GM10248 (cell line): ENCODE results near the gene PCGF2.

Experiments used
- CTCF ChIA-PET: fragments of 300-600 bp; sonication (Branson Sonifier 250); formaldehyde crosslinking; extraction: SDS; loops from one replicate; lab custom pipeline; 2021; ENCODE audit warnings: antibody characterized with exemption; lab: Yijun Ruan, JAX
- POLR2A ChIA-PET: fragments of 350-650 bp; sonication (Branson Sonifier 250); formaldehyde crosslinking; extraction: SDS; loops from one replicate; lab custom pipeline; 2020; ENCODE audit warnings: antibody characterized with exemption; lab: Yijun Ruan, JAX
- DNase-seq: peaks from one replicate; pipeline ENCODE4 v3.0.0; 2012; ENCODE audit errors: extremely low spot score
- TF ChIP-seq, protein P1 (sequence below): IDR thresholded peaks from 2 replicates; pipeline ENCODE4 v1.5.1; 2012; ENCODE audit warnings: mild to moderate bottlenecking, low read depth; ENCODE audit errors: extremely low read depth, missing control alignments, control extremely low read depth

The PCGF2 gene

DNA sequence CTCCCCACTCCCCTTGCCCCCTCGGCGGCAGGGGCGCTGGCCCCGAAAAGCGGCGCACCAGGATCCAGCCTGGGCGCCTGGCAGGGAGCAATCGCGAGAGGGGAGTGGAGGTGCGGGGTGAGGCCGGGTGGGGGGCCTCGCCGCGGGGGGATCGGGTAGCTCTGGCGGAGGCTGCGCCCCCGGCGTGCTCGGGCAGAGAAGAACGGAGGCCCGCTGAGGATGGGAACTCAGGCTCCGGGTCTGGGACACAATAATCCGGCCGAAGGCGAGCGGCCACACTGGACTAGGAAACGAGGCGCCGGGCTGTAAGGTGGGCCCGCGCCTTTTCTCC lies 721 bp upstream of the PCGF2 start:
- ChIA-PET CTCF (no interaction called here), POLR2A (no interaction called here)
- TF ChIP-seq, protein P1, sequence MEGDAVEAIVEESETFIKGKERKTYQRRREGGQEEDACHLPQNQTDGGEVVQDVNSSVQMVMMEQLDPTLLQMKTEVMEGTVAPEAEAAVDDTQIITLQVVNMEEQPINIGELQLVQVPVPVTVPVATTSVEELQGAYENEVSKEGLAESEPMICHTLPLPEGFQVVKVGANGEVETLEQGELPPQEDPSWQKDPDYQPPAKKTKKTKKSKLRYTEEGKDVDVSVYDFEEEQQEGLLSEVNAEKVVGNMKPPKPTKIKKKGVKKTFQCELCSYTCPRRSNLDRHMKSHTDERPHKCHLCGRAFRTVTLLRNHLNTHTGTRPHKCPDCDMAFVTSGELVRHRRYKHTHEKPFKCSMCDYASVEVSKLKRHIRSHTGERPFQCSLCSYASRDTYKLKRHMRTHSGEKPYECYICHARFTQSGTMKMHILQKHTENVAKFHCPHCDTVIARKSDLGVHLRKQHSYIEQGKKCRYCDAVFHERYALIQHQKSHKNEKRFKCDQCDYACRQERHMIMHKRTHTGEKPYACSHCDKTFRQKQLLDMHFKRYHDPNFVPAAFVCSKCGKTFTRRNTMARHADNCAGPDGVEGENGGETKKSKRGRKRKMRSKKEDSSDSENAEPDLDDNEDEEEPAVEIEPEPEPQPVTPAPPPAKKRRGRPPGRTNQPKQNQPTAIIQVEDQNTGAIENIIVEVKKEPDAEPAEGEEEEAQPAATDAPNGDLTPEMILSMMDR, result no peak
- DNase-seq, result no peak

DNA sequence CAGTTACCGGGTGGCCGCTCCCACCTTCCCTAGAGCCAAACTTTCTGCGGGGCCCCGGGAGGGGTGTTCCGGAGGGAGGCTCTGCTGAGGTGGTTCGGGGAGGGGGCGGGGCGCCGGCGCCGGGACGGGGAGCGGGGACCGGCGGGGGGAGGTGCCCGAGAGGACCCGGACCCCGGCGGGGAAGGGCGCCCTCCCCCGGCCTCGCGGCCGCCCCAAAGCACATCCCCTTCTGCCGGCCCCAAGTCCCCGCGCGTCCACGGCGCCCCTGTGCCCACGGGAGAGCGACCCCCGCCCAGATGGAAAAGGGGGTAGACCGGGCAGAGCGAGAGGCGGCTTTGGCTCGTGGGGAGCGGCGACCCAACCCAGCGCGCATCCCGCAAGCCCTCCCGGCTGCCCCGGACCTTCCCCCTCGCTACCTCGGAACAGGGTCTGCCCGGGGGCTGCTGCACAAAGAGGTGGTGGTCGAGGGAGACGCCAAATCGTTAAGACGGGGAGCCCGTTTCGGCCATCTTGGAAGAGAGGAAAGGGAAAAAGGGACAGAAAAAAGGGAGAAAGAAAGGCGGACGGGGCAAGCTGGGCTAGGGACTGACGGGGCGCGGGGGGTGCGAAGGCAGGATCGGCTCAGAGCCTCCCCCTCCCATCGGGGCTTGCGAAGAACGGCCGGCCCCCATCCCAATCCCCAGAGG lies 530 bp downstream of the PCGF2 start:
- ChIA-PET CTCF (interaction anchor here (4.1 kb wide), 1 partner anchor 12 kb away, joined by 37 read pairs; no protein-coding TSS in a partner anchor), POLR2A (no interaction called here)
- TF ChIP-seq, protein P1, result peak; percentile 28
- peak; percentile 76 for DNase-seq

DNA sequence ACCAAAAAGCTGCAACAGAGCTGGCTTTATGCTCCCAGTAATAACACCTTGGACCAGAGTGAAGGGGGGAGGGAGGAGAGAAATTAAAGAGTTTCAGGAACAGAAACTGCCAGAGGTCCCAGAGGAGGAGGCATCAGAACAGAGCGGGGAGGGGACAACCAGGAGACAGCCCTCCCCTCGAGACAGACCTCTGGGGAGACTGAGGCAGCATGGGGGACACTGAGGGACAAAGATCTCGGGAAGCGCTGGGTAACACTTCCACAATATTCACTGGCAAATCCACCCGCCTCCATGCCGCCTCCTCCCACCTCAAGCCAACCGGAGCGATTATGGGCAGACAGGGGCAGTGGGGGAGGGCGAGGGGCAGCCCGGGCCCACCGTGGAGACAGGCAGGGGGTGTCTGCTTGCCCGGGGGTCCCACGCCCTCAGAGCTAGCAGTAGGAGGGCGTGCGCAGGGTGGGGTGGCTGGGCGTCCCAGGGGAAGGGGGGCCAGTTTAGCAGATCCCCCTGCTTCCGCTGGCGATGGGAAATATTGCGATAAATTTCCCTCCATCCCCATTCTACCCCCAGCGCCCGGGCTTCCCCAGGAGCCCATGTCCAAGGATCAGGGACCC lies 1.2 kb downstream of the PCGF2 start:
- POLR2A ChIA-PET, result no interaction called here
- TF ChIP-seq, protein P1, result no peak
- CTCF ChIA-PET, result interaction anchor here (1.0 to 4.1 kb wide), 4 partner anchors 11 to 189 kb away, joined by 3 to 37 read pairs (median 6); no protein-coding TSS in a partner anchor
- no peak for DNase-seq

DNA sequence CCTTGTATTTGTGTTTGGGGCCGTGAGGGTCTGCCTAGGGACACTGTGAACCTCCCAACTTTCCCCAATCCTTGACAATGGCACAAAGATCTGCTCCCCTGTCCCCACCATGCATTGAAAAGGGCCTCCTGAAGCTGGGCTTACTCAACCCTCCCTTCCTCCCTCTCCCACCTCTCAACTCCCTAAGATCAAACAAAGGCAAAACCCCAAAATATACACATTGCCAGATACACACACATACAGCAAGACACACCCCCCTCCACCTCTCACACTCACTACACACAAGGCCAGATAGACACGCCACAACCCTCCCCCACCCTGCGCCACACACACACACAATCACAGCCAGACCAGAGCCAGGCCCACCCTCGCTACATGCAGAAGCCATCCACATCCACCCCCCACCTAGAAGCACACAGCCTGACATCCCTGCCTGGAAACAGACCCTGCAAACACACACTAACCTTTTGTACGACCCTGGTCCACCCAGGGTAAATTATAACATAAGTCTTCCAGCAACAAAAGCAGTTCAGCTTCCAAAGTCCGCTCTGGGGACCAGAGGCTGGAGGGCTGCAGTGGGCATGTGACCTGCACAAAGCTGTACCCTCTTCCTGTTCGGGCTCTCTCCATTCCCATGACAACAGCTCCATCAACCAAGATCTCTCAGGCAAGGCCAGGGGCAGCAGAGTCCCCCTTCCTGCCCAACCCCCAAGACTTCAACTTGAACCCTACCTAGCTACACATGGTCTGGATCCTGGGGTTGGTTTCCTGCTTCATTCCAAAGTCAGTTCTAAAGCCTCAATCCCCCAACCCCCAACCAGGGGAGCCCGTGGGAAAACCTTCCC lies 1.9 kb downstream of the PCGF2 start:
- no peak for DNase-seq
- ChIA-PET POLR2A (no interaction called here), CTCF (interaction anchor here (1.0 to 4.1 kb wide), 5 partner anchors 10 to 188 kb away, joined by 3 to 37 read pairs (median 6); no protein-coding TSS in a partner anchor)
- TF ChIP-seq, protein P1, result no peak

DNA sequence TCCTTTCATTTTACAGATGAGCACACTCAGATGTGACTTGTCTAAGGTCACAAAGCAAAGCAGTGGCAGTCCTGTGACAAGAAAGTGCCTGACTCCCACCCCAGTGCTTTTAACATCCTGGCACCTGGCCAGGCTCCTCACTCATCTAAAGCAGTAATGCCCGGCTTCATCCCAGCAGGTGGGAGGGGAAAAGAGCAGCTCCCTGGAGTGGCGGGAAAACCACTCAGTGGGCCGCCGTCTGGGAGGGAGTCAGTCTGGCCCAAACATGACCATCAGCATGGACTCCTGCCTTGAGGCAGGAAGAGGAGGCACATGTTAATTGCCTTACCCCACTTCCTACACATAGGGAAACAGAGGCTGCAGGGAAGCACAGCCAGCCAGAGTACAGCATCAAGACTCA lies 2.6 kb downstream of the PCGF2 start:
- TF ChIP-seq, protein P1, result no peak
- ChIA-PET CTCF (interaction anchor here (2.0 to 4.1 kb wide), 3 partner anchors 10 to 69 kb away, joined by 6 to 37 read pairs (median 6); partner anchors contain the start of gene CISD3), POLR2A (no interaction called here)
- no peak for DNase-seq
